K562 (cell line): ENCODE measurements around the gene MCCD1. TPM values are rescaled to one million over a fixed set of nuclear protein-coding genes. Genes with fewer than 3 reads are reported as not detected.
A peak's percentile ranks its signal among the peaks of the same experiment; 100 is the strongest.

Experiments used
- BRD4 ChIP-seq: fragments of 200-600 bp; sonication (generic); IDR thresholded peaks from 2 replicates; pipeline ENCODE4 v1.6.1; 2017; ENCODE audit warnings: inconsistent platforms
- CBFB ChIP-seq: sonication (generic); formaldehyde crosslinking; IDR thresholded peaks from 2 replicates; pipeline ENCODE4 v1.4.0; 2020; ENCODE audit warnings: mild to moderate bottlenecking, missing genetic modification reagents
- GTF2A2 ChIP-seq: IDR thresholded peaks from 2 replicates; pipeline ENCODE4 v1.6.1; 2016; ENCODE audit warnings: mild to moderate bottlenecking, missing genetic modification characterization, missing compliant biosample characterization
- KDM4B ChIP-seq, 2 experiments: fragments of 450-650 bp in 1 of 2; sonication (generic) in 1 of 2; IDR thresholded peaks; 2 replicates each; pipeline ENCODE4 v1.6.1; 2016 to 2017; ENCODE audit warnings: borderline replicate concordance in 2 of 2, antibody characterized with exemption in 1 of 2, low read depth in 1 of 2, mild to moderate bottlenecking in 1 of 2
- NFATC3 ChIP-seq: fragments of 450-650 bp; IDR thresholded peaks from 2 replicates; pipeline ENCODE4 v1.6.1; 2017; ENCODE audit warnings: mild to moderate bottlenecking
- RBFOX2 ChIP-seq: fragments of 200-400 bp; formaldehyde crosslinking; IDR thresholded peaks from 2 replicates; pipeline ENCODE4 v1.6.1; 2017; ENCODE audit warnings: low read depth, mild to moderate bottlenecking, low read length, moderate library complexity
- SETDB1 ChIP-seq: IDR thresholded peaks from one replicate; pipeline ENCODE4 v1.6.1; 2012; ENCODE audit warnings: low read length, control low read depth, inconsistent platforms
- TEAD4 ChIP-seq, 2 experiments: sonication (generic) in 1 of 2; formaldehyde crosslinking in 1 of 2; IDR thresholded peaks; 2 replicates each; pipeline versions ENCODE4 v1.6.1 to v1.8.0; 2012 to 2022; ENCODE audit warnings: borderline replicate concordance in 1 of 2, inconsistent platforms in 1 of 2, low read length in 1 of 2, mild to moderate bottlenecking in 1 of 2, missing genetic modification reagents in 1 of 2
- ZFP30 ChIP-seq: fragments of 250-450 bp; sonication (Bioruptor Pico); IDR thresholded peaks from 2 replicates; pipeline ENCODE4 v1.8.0; 2022; ENCODE audit warnings: moderate library complexity, mild to moderate bottlenecking, inconsistent platforms, borderline replicate concordance
- ZFX ChIP-seq: sonication (generic); formaldehyde crosslinking; IDR thresholded peaks from 2 replicates; pipeline ENCODE4 v1.8.0; 2022; ENCODE audit warnings: mild to moderate bottlenecking, missing genetic modification reagents, moderate library complexity
- ZNF224 ChIP-seq: sonication (generic); formaldehyde crosslinking; IDR thresholded peaks from 2 replicates; pipeline ENCODE4 v1.8.0; 2022; ENCODE audit warnings: mild to moderate bottlenecking, missing genetic modification reagents
- polyA plus RNA-seq, 8 experiments: library from polyadenylated mRNA; depleted of rRNA in 4 of 8; stranded (reverse) in 5 of 8; unstranded in 3 of 8; fragments of >200 nt; fragmentation: Nextera tagmentation in 2 of 8; fragmentation: Illumina TruSeq in 1 of 8; extraction: Ambion mirVana in 2 of 8; extraction: Trizol in 1 of 8; gene quantifications; 2 replicates each; pipeline versions ENCODE4 v1.2.1 to v1.2.3, GENCODE V29; 2011 to 2014; ENCODE audit warnings: inconsistent platforms in 1 of 8, missing spikeins in 1 of 8
- total RNA-seq, 7 experiments: library from RNA; depleted of rRNA in 6 of 7; stranded (reverse); fragments of >200 nt in 6 of 7; fragmentation: Illumina TruSeq in 2 of 7; extraction: Trizol in 2 of 7; gene quantifications; 2 replicates each; pipeline versions ENCODE4 v1.2.1 to v1.2.3, GENCODE V29; 2011 to 2021; ENCODE audit warnings: low replicate concordance in 1 of 7
- TF ChIP-seq, protein P1 (sequence below): fragments of 250-450 bp; sonication (Bioruptor Pico); IDR thresholded peaks from 2 replicates; pipeline ENCODE4 v1.5.1; 2021; ENCODE audit warnings: mild to moderate bottlenecking
- TF ChIP-seq, protein P2 (sequence below): fragments of 250-450 bp; sonication (Bioruptor Pico); IDR thresholded peaks from 2 replicates; pipeline ENCODE4 v1.5.0; 2021
- TF ChIP-seq, protein P3 (sequence below): fragments of 250-450 bp; sonication (Bioruptor Pico); IDR thresholded peaks from 2 replicates; pipeline ENCODE4 v1.8.0; 2022; ENCODE audit warnings: inconsistent platforms, mild to moderate bottlenecking, moderate library complexity, borderline replicate concordance
- TF ChIP-seq, protein P4 (sequence below): fragments of 450-650 bp; formaldehyde crosslinking; IDR thresholded peaks from 2 replicates; pipeline ENCODE4 v1.4.0; 2020; ENCODE audit warnings: mild to moderate bottlenecking, moderate library complexity

MCCD1 gene
- total and polyA plus RNA-seq, 9 of the 15 experiments (the other 6 are each of a cell fraction or from before 2014, with no cell fraction given): not detected

- TF ChIP-seq ZNF224 (CRISPR knock-in tag) (no peak), TEAD4 (IDR thresholded peaks at IDR 0.05; ENCODE audit: low read length) (no peak), TEAD4 (CRISPR knock-in tag; IDR thresholded peaks at IDR 0.05; ENCODE audit: borderline replicate concordance) (no peak), NFATC3 (no peak), ZFX (CRISPR knock-in tag) (no peak), KDM4B (IDR thresholded peaks at IDR 0.05; ENCODE audit: borderline replicate concordance in 2 of 2, low read depth in 1 of 2) (no peak), GTF2A2 (tag) (no peak), CBFB (CRISPR knock-in tag) (no peak), ZFP30 (CRISPR knock-in tag) (no peak), BRD4 (no peak), RBFOX2 (peak; percentile 87), SETDB1 (no peak)
- TF ChIP-seq, protein P1, sequence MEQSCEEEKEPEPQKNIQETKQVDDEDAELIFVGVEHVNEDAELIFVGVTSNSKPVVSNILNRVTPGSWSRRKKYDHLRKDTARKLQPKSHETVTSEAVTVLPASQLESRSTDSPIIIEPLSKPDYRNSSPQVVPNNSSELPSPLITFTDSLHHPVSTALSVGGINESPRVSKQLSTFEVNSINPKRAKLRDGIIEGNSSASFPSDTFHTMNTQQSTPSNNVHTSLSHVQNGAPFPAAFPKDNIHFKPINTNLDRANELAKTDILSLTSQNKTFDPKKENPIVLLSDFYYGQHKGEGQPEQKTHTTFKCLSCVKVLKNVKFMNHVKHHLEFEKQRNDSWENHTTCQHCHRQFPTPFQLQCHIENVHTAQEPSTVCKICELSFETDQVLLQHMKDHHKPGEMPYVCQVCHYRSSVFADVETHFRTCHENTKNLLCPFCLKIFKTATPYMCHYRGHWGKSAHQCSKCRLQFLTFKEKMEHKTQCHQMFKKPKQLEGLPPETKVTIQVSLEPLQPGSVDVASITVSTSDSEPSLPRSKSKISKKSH (CRISPR knock-in tag): no peak
- TF ChIP-seq, protein P2, sequence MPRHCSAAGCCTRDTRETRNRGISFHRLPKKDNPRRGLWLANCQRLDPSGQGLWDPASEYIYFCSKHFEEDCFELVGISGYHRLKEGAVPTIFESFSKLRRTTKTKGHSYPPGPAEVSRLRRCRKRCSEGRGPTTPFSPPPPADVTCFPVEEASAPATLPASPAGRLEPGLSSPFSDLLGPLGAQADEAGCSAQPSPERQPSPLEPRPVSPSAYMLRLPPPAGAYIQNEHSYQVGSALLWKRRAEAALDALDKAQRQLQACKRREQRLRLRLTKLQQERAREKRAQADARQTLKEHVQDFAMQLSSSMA (CRISPR knock-in tag): no peak
- TF ChIP-seq, protein P3, sequence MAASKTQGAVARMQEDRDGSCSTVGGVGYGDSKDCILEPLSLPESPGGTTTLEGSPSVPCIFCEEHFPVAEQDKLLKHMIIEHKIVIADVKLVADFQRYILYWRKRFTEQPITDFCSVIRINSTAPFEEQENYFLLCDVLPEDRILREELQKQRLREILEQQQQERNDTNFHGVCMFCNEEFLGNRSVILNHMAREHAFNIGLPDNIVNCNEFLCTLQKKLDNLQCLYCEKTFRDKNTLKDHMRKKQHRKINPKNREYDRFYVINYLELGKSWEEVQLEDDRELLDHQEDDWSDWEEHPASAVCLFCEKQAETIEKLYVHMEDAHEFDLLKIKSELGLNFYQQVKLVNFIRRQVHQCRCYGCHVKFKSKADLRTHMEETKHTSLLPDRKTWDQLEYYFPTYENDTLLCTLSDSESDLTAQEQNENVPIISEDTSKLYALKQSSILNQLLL: no peak
- TF ChIP-seq, protein P4, sequence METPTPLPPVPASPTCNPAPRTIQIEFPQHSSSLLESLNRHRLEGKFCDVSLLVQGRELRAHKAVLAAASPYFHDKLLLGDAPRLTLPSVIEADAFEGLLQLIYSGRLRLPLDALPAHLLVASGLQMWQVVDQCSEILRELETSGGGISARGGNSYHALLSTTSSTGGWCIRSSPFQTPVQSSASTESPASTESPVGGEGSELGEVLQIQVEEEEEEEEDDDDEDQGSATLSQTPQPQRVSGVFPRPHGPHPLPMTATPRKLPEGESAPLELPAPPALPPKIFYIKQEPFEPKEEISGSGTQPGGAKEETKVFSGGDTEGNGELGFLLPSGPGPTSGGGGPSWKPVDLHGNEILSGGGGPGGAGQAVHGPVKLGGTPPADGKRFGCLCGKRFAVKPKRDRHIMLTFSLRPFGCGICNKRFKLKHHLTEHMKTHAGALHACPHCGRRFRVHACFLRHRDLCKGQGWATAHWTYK (CRISPR knock-in tag): no peak
These were observed 5.8 kb downstream of the MCCD1 start (continued) for GRCh38 chr6:31534521-31535040.
